ENCODE measurements around the gene AFAP1.

Gene AFAP1

GRCh38 chr4:7766661-7767345 is 172.9 kb downstream of the AFAP1 start:
- TF ChIP-seq CTCF (conservative IDR thresholded peaks at IDR 0.05; ENCODE audit: low read depth, low read length), result no peak
- H3K4me3 ChIP-seq (ENCODE audit: low read length), result no peak overlapping the region
- DNase-seq (ENCODE audit: low read depth), result no peak

- no peak overlapping the region for H3K4me3 ChIP-seq (ENCODE audit: low read length)
- TF ChIP-seq CTCF (conservative IDR thresholded peaks at IDR 0.05; ENCODE audit: low read depth, low read length), result no peak
- DNase-seq (ENCODE audit: low read depth), result no peak
Measured at GRCh38 chr4:7766086-7766485, 173.6 kb downstream of the AFAP1 start.

- TF ChIP-seq CTCF (conservative IDR thresholded peaks at IDR 0.05; ENCODE audit: low read depth, low read length), result no peak
- no peak overlapping the region for H3K4me3 ChIP-seq (ENCODE audit: low read length)
- DNase-seq (ENCODE audit: low read depth), result no peak
Measured at GRCh38 chr4:7765666-7766065, 174.0 kb downstream of the AFAP1 start.

GRCh38 chr4:7764466-7764865 is 175.2 kb downstream of the AFAP1 start:
- no peak for TF ChIP-seq CTCF (conservative IDR thresholded peaks at IDR 0.05; ENCODE audit: low read depth, low read length)
- no peak for DNase-seq (ENCODE audit: low read depth)

GRCh38 chr4:7763788-7764187 is 175.9 kb downstream of the AFAP1 start:
- TF ChIP-seq CTCF (conservative IDR thresholded peaks at IDR 0.05; ENCODE audit: low read depth, low read length), result no peak
- DNase-seq (ENCODE audit: low read depth), result no peak
- no peak overlapping the region for H3K4me3 ChIP-seq (ENCODE audit: low read length)

More at GRCh38 chr4:7764466-7764865, 175.2 kb downstream of the AFAP1 start:
- H3K4me3 ChIP-seq (ENCODE audit: low read length), result no peak overlapping the region

- DNase-seq (ENCODE audit: low read depth), result no peak
- H3K4me3 ChIP-seq (ENCODE audit: low read length), result no peak overlapping the region
- TF ChIP-seq CTCF (conservative IDR thresholded peaks at IDR 0.05; ENCODE audit: low read depth, low read length), result no peak
Measured at GRCh38 chr4:7763106-7763505, 176.6 kb downstream of the AFAP1 start.

GRCh38 chr4:7762376-7763030 is 177.2 kb downstream of the AFAP1 start:
- no peak overlapping the region for H3K4me3 ChIP-seq (ENCODE audit: low read length)
- TF ChIP-seq CTCF (conservative IDR thresholded peaks at IDR 0.05; ENCODE audit: low read depth, low read length), result no peak
- no peak for DNase-seq (ENCODE audit: low read depth)

Measured in retinal pigment epithelial cell (primary cell).